Stimulated activated CD4-positive, alpha-beta T cell treated with anti-CD3 and anti-CD28 coated beads, TNF-alpha, amount 100 ng/mL, for 24 hours (primary cell): ENCODE results near the gene ARIH1.
"Not testable (repeated sequence)": the region's sequence is repeated elsewhere in the genome, so short reads cannot be mapped to it uniquely, and the experiment has no call there.

Experiments used
- DNase-seq, 3 experiments: peaks; one replicate each; pipeline ENCODE4 v3.0.0-alpha.2; 2020; ENCODE audit warnings: low read depth in 3 of 3

Gene ARIH1

GRCh38 chr15:72604794-72605193 is 130.7 kb downstream of the ARIH1 start:
- no peak for DNase-seq

- DNase-seq: not testable (repeated sequence)
Measured at GRCh38 chr15:72608084-72608483, 134.0 kb downstream of the ARIH1 start.

- DNase-seq: no peak
Measured at GRCh38 chr15:72609862-72610261, 135.7 kb downstream of the ARIH1 start.

DNA sequence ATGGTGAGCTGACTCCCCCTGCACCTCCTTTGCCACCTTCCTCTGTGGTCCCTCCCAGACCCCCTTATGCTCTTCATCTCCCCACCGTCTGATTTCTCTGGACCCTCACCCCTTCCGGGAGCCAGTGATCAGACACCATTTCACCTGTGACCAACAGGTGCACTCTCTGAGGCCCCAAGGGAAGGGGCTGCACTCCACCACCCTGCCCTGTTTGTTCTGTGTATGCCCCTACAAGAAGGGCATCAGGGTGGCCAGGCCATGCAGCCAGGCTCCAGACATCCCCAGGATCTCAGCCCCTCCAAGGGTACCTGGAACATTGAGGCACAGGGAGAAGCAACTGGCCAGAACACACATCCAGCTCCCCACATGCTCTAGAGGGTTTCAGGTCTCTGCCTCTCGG is 138.2 kb downstream of the ARIH1 start:
- not testable (repeated sequence) for DNase-seq

GRCh38 chr15:72614810-72615532 is 140.8 kb downstream of the ARIH1 start:
- no peak for DNase-seq

DNA sequence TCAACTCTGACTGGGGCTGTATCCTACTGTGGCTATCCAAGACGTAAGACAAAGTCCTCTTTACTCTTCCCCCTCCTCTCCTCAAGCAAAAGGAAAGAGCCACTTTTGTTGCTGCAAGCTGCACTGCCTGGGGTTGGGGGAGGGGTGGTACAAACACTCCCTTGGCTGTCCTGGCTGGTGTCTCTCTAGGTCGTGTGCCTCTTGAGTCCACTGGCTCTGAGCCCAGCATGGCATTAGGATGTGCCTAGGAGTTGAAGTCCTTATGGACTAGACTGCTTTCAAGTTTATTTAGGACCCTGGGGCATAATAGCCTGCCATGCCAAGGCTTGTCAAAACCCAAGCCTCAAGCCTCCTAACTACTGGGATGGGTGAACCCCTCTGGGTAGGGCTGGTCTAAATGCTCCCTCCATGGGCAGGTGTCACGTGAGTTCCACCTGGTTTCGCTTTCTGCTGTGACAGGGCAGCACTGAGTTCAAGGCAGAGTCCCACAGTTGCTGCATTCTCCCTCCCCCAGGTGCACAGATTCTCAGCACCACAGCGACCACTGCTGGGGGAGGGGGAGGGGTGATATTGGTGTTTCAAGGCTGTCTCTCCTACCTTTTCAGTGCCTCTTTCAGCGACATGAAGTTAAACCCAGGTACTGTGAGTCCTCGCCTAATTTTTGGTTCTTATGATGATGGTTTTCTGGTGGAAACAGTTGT is 141.6 kb downstream of the ARIH1 start:
- not testable (repeated sequence) for DNase-seq

- no peak for DNase-seq
Measured at GRCh38 chr15:72616491-72617210, 142.5 kb downstream of the ARIH1 start.

- DNase-seq: not testable (repeated sequence)
Measured at GRCh38 chr15:72623854-72624253, 149.7 kb downstream of the ARIH1 start.

- not testable (repeated sequence) for DNase-seq
Measured at GRCh38 chr15:72626153-72626552, 152.0 kb downstream of the ARIH1 start.

- DNase-seq: not testable (repeated sequence)
Measured at GRCh38 chr15:72628249-72629067, 154.3 kb downstream of the ARIH1 start.

DNA sequence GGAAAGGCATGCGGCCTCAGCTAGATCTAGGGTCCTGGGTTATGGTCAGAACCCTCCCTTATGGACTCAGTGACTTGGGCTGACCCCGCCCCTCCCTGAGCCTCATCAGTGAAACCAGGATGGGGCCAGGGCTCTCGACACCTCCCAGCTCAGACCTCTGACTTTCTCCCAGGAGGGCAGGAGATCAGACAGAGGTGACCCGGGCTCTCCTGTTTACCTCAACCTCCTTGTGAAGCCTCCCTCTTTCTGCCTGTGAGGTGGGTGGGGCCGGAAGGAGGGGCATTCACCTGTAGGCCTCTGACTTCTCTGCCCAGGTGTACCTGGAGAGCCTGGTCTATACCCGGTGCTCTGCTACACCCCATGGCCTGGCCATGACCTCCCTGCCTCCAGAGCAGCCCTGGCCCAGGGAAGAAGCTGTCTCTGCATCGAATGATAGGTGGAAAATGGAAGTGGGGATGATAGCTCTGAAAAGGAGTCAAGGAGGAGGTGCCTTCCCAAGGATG is 155.0 kb downstream of the ARIH1 start:
- DNase-seq: not testable (repeated sequence)

DNA sequence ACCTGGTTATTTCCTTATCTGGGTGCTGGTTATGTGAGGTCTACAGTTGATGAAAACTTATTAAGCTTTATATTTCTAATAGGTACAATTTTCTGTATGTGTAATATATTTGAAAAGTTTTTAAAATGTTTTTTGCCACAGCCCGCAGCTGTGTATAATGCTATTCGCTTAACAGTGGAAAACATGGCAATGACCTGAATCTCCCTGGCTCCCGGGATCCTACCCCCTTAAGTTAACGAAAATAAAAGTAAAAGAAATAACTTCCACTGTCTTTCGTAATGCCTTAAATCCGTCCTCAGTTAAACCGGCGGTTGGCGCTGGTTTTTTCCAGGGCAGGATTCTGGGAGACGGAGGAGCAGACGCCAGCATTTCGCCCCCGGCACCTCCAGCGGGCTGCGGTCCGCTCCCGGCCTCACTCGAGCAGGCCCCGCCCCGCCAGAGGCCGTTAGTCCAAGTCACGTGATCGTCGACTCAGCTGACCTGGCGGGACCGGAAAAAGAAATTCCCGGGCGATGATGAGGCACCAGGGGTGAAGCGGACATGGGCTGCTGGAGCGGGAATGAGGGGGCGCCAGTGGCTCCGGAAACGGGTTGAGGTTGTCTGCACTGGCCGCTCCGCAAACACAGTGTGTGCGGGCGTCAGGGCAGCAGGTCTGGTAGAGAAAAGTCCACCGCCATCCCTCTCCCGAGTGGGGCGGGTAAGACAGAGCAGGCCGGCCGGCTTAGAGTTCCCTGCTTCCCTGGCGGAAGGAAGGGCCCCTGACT is 162.6 kb downstream of the ARIH1 start:
- peak; percentile 43 to 71 (median 50) for DNase-seq

GRCh38 chr15:72639759-72640483 is 165.8 kb downstream of the ARIH1 start:
- DNase-seq: not testable (repeated sequence)

DNA sequence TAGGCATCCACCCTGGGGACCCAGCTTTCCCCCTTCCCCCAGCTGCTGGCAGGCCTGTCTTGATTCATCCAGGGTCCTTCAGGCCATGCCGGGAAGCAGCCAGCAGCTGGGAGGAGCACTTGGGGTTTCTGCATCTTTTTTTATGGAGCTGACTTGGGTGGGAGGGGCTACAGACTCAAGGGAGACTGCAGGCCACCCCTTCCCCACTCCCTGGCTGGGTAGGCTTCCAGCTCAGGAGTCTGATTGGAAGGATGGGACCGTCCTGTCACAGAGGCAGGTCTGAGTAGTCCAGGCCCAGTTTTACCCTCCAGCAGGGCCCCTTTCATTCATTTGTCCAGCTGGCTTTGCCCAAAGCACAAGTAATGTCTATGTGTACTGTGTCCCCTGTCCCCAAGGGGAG is 168.1 kb downstream of the ARIH1 start:
- not testable (repeated sequence) for DNase-seq

- not testable (repeated sequence) for DNase-seq
Measured at GRCh38 chr15:72648631-72649253, 174.6 kb downstream of the ARIH1 start.
